M059J (cell line): Measurements from ENCODE around the gene CEP44. TPM values are rescaled to one million over a fixed set of nuclear protein-coding genes. Genes with fewer than 3 reads are reported as not detected.

Experiments
- total RNA-seq: library from RNA; depleted of rRNA; stranded (reverse); fragments of >200 nt; shearing (Covaris generic); gene quantifications from 2 replicates; pipeline ENCODE4 v1.2.3, GENCODE V29; 2014; rRNA removed

The CEP44 gene
- total RNA-seq, 1 experiment from 2014 or later: 10.0 TPM

Other genes starting within 250 kb of the CEP44 start
- gene FBXO8, start 244 bp upstream of the CEP44 start, total RNA-seq: 20.3 and 29.0 TPM in 2 replicates
- 2.6 and 3.7 TPM in 2 replicates for gene HPGD, start 238.6 kb downstream of the CEP44 start, total RNA-seq